ENCODE results near the gene DMAP1. TPM values are rescaled to one million over a fixed set of nuclear protein-coding genes. Genes with fewer than 3 reads are reported as not detected.

The DMAP1 gene
- total RNA-seq, 2 donors from 2014 or later = 18.5 to 23.6 TPM

GRCh38 chr1:44265656-44266358 lies 52.5 kb downstream of the DMAP1 start:
- DNase-seq (ENCODE audit: low spot score) = no peak

DNA sequence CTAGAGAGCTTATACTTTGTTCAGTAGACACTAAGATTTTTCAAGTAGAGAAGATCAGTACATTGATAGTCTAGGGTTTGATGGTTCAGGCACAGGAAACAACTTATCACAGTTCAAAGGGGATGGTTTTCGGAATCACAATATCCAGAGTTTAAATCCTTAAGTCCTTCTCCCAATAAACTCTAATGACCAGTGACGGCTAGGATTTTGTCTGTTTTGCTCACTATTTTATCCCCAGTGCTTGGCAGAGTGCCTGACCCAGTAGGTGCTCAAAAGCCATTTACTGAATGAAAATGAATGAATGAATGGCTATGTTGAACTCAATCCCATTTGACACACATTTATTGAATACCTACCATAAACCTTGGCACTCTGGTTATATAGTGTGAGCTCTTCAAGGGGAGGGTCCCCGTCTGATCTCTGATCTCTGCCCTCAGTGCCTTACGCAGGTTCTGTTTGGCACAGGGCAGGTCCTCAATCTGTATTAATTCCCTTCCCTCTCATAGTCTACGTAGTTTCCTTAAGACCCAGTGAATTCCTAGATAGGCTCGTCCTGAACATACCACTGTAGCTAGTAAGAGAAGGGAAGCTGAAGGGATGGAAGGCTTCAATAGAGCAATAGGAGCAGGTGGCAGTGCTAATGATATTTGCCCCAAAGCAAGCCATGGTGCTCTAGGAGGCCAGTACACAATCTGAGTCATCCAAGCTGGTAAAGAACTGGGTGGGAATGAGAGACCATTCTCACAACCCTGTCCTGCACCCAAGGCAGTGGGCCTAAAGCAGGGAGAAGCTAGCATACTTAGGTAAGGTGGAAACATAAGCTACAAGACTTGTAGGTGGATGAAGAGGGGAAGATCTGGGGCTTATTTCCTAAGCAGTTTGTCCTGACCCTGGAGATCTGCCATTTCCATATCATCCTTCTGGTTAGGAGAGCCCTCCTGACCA lies 53.4 kb downstream of the DMAP1 start:
- no peak for DNase-seq (ENCODE audit: low spot score)
- intact Hi-C loops (cut with DNase I) = no loop called here

More at GRCh38 chr1:44265656-44266358, 52.5 kb downstream of the DMAP1 start:
- intact Hi-C loops (cut with DNase I) = no loop called here

- DNase-seq (ENCODE audit: low spot score) = no peak
- intact Hi-C loops (cut with DNase I) = no loop called here
Measured at GRCh38 chr1:44267438-44267837, 54.2 kb downstream of the DMAP1 start.

DNA sequence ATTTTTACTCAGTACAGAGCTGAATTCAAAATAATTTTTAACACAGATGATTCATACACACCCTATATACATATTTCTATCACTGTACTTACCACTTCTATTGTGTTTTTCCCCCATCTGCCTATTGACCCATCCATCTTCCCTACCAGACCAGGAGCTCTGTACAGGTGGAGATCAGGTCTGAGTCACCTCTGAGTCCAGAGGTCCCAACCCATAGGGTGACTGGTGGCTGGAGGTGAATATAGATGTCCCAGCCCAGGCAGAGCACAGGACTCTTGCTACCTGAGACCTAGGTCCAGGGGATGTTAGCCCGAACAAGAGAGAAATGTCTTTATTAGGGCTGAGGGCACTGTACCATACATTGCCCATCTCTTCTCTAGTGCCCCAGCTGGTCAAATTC lies 54.8 kb downstream of the DMAP1 start:
- intact Hi-C loops (cut with DNase I) = no loop called here
- no peak for DNase-seq (ENCODE audit: low spot score)

Other genes starting within 250 kb of the DMAP1 start
- 10 to 100 TPM; 13.5 to 14.5 TPM for gene DPH2, start 243.5 kb upstream of the DMAP1 start, total RNA-seq
- 10 to 100 TPM; 69.4 to 77.4 TPM for gene ATP6V0B, start 238.5 kb upstream of the DMAP1 start, total RNA-seq
- gene B4GALT2, start 234.3 kb upstream of the DMAP1 start, total RNA-seq = 10 to 100 TPM; 39.0 to 45.7 TPM
- 1 to 10 TPM; 2.5 to 4.1 TPM for gene CCDC24, start 221.9 kb upstream of the DMAP1 start, total RNA-seq
- 10 to 100 TPM in 1 of 2 donors, 1 to 10 TPM in 1; 7.8 to 12.2 TPM for gene SLC6A9, start 182.0 kb upstream of the DMAP1 start, total RNA-seq
- gene KLF17, start 94.7 kb upstream of the DMAP1 start, total RNA-seq = under 1 TPM; 0.24 to 0.32 TPM
- not detected for gene KLF18, start 71.8 kb upstream of the DMAP1 start, total RNA-seq
- gene ERI3, start 141.8 kb downstream of the DMAP1 start, total RNA-seq = 10 to 100 TPM; 44.5 to 46.9 TPM
- 10 to 100 TPM; 46.4 to 53.6 TPM for gene RNF220, start 191.8 kb downstream of the DMAP1 start, total RNA-seq